SK-N-SH treated with all-trans-retinoic acid at 6 μM for 48 hours (cell line): ENCODE results near the gene ADRB1.

ENCODE experiments used
- ATAC-seq: fragments of 200-7000 bp; cut with Tn5 transposase; 3 replicates; pipeline ENCODE4 v1.9.1; 2020; ENCODE audit warnings: mild to moderate bottlenecking, moderate library complexity
- ARNTL ChIP-seq: fragments of 450-650 bp; formaldehyde crosslinking; IDR thresholded peaks from 2 replicates; pipeline ENCODE4 v1.5.0; 2020; ENCODE audit warnings: low read depth, mild to moderate bottlenecking, moderate library complexity, borderline replicate concordance
- BACH2 ChIP-seq: fragments of 250-450 bp; sonication (Bioruptor Pico); IDR thresholded peaks from 2 replicates; pipeline ENCODE4 v1.9.0; 2021; ENCODE audit warnings: mild to moderate bottlenecking, borderline replicate concordance
- CREB5 ChIP-seq: fragments of 250-450 bp; sonication (Bioruptor Pico); IDR thresholded peaks from 2 replicates; pipeline ENCODE4 v1.5.1; 2020; ENCODE audit warnings: low read depth, mild to moderate bottlenecking, moderate library complexity
- CSDC2 ChIP-seq: fragments of 250-450 bp; sonication (Bioruptor Pico); IDR thresholded peaks from 2 replicates; pipeline ENCODE4 v1.5.0; 2020; ENCODE audit warnings: mild to moderate bottlenecking, moderate library complexity
- CSRNP3 ChIP-seq: fragments of 250-450 bp; sonication (Bioruptor Pico); IDR thresholded peaks from 2 replicates; pipeline ENCODE4 v1.5.1; 2021; ENCODE audit warnings: mild to moderate bottlenecking, moderate library complexity
- ESRRG ChIP-seq: fragments of 250-450 bp; sonication (Bioruptor Pico); IDR thresholded peaks from 2 replicates; pipeline ENCODE4 v1.6.1; 2021; ENCODE audit warnings: mild to moderate bottlenecking
- GLIS3 ChIP-seq: fragments of 250-450 bp; sonication (Bioruptor Pico); IDR thresholded peaks from 2 replicates; pipeline ENCODE4 v1.5.0; 2020; ENCODE audit warnings: mild to moderate bottlenecking, moderate library complexity
- ISL1 ChIP-seq: fragments of 250-450 bp; sonication (Bioruptor Pico); IDR thresholded peaks from 2 replicates; pipeline ENCODE4 v2.1.2; 2022; ENCODE audit warnings: mild to moderate bottlenecking, moderate library complexity
- OSR1 ChIP-seq: fragments of 250-450 bp; sonication (Bioruptor Pico); IDR thresholded peaks from 2 replicates; pipeline ENCODE4 v1.8.0; 2022; ENCODE audit warnings: moderate library complexity, mild to moderate bottlenecking, inconsistent platforms
- PATZ1 ChIP-seq: fragments of 250-450 bp; sonication (Bioruptor Pico); IDR thresholded peaks from 2 replicates; pipeline ENCODE4 v1.8.0; 2020; ENCODE audit warnings: mild to moderate bottlenecking, moderate library complexity, borderline replicate concordance
- POU6F1 ChIP-seq: fragments of 250-450 bp; sonication (Bioruptor Pico); IDR thresholded peaks from 2 replicates; pipeline ENCODE4 v1.8.0; 2021; ENCODE audit warnings: low read depth, mild to moderate bottlenecking, moderate library complexity, borderline replicate concordance
- PPARA ChIP-seq: fragments of 250-450 bp; sonication (Bioruptor Pico); IDR thresholded peaks from 2 replicates; pipeline ENCODE4 v1.5.0; 2020; ENCODE audit warnings: mild to moderate bottlenecking, borderline replicate concordance
- RARB ChIP-seq: fragments of 250-450 bp; sonication (Bioruptor Pico); IDR thresholded peaks from 2 replicates; pipeline ENCODE4 v1.8.0; 2021; ENCODE audit warnings: mild to moderate bottlenecking, moderate library complexity
- SNAI2 ChIP-seq: fragments of 250-450 bp; sonication (Bioruptor Pico); IDR thresholded peaks from 2 replicates; pipeline ENCODE4 v1.5.0; 2020; ENCODE audit warnings: mild to moderate bottlenecking, moderate library complexity
- TCF4 ChIP-seq: fragments of 250-450 bp; sonication (Bioruptor Pico); IDR thresholded peaks from 2 replicates; pipeline ENCODE4 v1.8.0; 2021; ENCODE audit warnings: mild to moderate bottlenecking, moderate library complexity, borderline replicate concordance
- TOX ChIP-seq: fragments of 250-450 bp; sonication (Bioruptor Pico); IDR thresholded peaks from 2 replicates; pipeline ENCODE4 v1.8.0; 2021; ENCODE audit warnings: mild to moderate bottlenecking, moderate library complexity, borderline replicate concordance
- TSHZ2 ChIP-seq: fragments of 250-450 bp; sonication (Bioruptor Pico); IDR thresholded peaks from 2 replicates; pipeline ENCODE4 v1.5.0; 2020; ENCODE audit warnings: mild to moderate bottlenecking, moderate library complexity
- ZC3H10 ChIP-seq: fragments of 250-450 bp; sonication (Bioruptor Pico); IDR thresholded peaks from 2 replicates; pipeline ENCODE4 v1.5.1; 2021; ENCODE audit warnings: mild to moderate bottlenecking, moderate library complexity
- ZFP3 ChIP-seq: fragments of 250-450 bp; sonication (Bioruptor Pico); IDR thresholded peaks from 2 replicates; pipeline ENCODE4 v1.5.0; 2020; ENCODE audit warnings: mild to moderate bottlenecking, moderate library complexity
- ZFP30 ChIP-seq: fragments of 450-650 bp; formaldehyde crosslinking; IDR thresholded peaks from 2 replicates; pipeline ENCODE4 v1.5.0; 2022; ENCODE audit warnings: mild to moderate bottlenecking, moderate library complexity
- ZNF565 ChIP-seq: fragments of 450-650 bp; formaldehyde crosslinking; conservative IDR thresholded peaks from 2 replicates; pipeline ENCODE4 v1.5.0; 2020; ENCODE audit warnings: low read depth, mild to moderate bottlenecking, moderate library complexity
- ZNF70 ChIP-seq: fragments of 450-650 bp; formaldehyde crosslinking; IDR thresholded peaks from 2 replicates; pipeline ENCODE4 v1.5.0; 2020; ENCODE audit warnings: mild to moderate bottlenecking, moderate library complexity
- ZNF8 ChIP-seq: fragments of 450-650 bp; formaldehyde crosslinking; IDR thresholded peaks from 2 replicates; pipeline ENCODE4 v1.5.0; 2020; ENCODE audit warnings: mild to moderate bottlenecking, moderate library complexity

ADRB1 gene

GRCh38 chr10:114022766-114023597 is 20.7 kb upstream of the ADRB1 start (continued):
- TF ChIP-seq PATZ1 (CRISPR knock-in tag) = no peak
- no peak for TF ChIP-seq BACH2 (CRISPR knock-in tag)
- no peak for TF ChIP-seq PPARA (CRISPR knock-in tag)
- no peak for TF ChIP-seq ZC3H10 (CRISPR knock-in tag)
- TF ChIP-seq ZFP30 (CRISPR knock-in tag) = no peak
- no peak for TF ChIP-seq TOX (CRISPR knock-in tag)
- TF ChIP-seq SNAI2 (CRISPR knock-in tag) = 0 out of 2 replicates have a peak, but pooled peaks have one; percentile 32
- no peak for TF ChIP-seq ARNTL
- TF ChIP-seq ESRRG = no peak
- no peak for TF ChIP-seq ZNF70 (CRISPR knock-in tag)
- no peak for TF ChIP-seq ZNF8 (CRISPR knock-in tag)
- no peak for TF ChIP-seq TSHZ2 (CRISPR knock-in tag)
- no peak for TF ChIP-seq OSR1

GRCh38 chr10:114024876-114025610 is 18.6 kb upstream of the ADRB1 start:
- TF ChIP-seq GLIS3 (CRISPR knock-in tag) (no peak), TCF4 (CRISPR knock-in tag) (no peak), CSRNP3 (CRISPR knock-in tag) (no peak), ZFP3 (no peak), RARB (CRISPR knock-in tag) (no peak), PATZ1 (CRISPR knock-in tag) (no peak), TSHZ2 (CRISPR knock-in tag) (no peak), BACH2 (CRISPR knock-in tag) (no peak), CREB5 (CRISPR knock-in tag) (no peak), ZNF8 (CRISPR knock-in tag) (no peak), CSDC2 (CRISPR knock-in tag) (no peak), ZNF565 (CRISPR knock-in tag) (no peak), SNAI2 (CRISPR knock-in tag) (no peak), TOX (CRISPR knock-in tag) (no peak), ZFP30 (CRISPR knock-in tag) (no peak), POU6F1 (no peak), OSR1 (no peak), ISL1 (CRISPR knock-in tag) (no peak), ARNTL (no peak), ESRRG (no peak)
- ATAC-seq = no peak
